NCI-H1092 (cell line): ENCODE data around the gene RAB43.
A peak's percentile ranks its signal among the peaks of the same experiment; 100 is the strongest.

ENCODE experiments used
- DNase-seq: peaks from one replicate; lab custom pipeline; 2025; lab: John Stamatoyannopoulos, UW

The RAB43 gene

DNA sequence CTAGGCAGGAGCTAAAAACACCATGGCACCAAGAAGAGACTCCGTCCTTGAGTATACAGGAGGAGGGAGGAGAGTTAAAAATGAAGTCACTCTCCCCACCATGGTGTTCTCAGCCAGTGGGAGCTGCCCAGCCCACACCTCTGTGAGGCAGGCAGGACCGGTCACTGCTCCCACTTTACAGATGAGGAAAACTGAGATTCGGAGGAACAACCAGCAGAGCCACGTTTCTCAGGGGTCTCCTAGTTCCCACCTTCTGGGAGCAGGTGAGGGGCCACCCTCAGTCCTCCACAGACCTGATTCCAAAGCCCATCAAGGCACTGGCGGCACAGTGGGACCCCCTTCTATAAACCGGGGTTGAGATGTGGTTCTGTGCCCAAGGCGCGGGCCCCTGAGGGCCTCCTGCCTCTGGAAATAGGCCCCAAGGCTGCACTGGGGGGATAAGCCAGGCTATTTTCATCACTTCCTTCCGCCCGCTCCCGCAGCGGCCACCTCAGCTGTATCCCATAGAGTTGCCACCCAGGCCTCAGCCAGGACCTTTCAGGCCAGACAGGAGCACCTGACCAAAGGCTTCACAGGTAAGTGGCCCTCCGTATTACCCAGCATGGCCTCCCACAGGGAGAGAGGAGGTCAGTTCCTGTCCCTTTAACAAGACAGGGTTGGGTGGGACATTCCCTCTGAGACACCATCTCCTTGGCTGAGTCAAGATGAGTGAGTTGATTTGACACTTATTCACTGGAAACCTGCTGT is 61.2 kb downstream of the RAB43 start, which contains the start of gene GP9:
GP9 (plus strand) TSS at position 504 of the 747 bp plus-strand sequence. CDS start 961 bp downstream, outside the sequence.
- DNase-seq: no peak

DNA sequence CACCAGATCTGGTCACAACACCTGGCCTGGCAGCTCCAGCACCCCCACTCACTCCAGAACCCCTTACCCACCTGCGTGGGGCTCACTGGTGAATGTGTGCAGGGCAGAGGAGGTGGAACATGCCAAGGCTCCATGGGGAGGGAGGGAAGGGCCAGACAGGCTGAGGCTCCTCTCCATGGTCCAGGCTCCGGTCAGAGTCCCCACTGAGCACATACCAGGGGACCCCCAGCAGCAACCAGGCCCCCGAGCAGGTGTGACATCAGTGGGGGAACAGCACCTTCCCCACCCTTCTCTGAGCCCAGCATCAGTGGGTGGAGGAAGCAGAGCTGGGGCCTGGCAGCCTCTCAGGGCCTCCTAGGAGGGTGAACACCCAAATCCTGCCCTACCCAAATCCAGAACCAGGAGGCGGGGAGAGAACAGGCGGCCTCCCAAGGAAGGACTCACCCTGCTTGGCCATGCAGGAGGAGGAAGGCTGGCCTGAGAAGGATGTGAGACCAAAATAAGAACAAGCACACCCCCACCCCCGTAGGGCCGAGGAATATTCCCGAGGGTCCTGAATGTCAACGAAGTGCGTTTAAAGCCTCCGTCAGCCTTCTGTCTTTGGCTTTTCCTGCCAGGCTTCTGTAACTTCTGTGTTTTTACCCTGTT is 62.2 kb downstream of the RAB43 start:
- DNase-seq: no peak

DNA sequence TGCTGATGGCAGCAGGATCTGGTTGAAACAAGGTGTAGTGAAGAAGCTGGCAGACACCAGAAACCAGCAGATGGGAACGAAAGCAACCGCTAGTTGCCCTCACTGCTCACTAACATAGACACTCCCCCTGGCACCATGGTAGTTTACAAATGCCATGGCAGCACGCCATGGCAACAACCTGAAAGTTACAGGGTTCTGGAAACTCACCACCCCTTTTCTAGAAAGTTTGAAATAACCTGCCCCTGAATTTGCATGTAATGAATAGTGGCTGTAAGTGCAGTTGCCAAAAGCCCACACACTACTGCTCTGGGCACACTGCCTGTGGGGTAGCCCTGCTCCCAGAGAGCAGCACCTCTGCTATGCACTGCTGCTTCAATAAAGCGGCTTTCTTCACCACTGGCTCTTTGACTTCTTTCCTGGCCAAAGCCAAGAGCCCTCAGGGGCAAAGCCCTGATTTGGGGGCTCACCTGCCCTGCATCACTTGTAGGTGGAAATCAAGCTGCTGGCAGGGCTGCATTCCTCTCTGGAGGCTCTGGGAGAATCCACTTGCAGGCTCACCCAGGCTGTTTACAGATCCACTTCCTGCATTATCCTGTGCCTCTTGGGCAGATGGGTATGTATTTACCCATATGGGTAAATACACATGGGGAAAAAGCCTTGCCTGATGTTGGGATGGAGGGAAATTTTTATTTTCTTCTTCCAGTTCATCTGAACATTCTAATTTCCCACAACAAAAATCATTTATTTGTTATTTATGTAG is 63.0 kb downstream of the RAB43 start:
- DNase-seq: peak; percentile 27

DNA sequence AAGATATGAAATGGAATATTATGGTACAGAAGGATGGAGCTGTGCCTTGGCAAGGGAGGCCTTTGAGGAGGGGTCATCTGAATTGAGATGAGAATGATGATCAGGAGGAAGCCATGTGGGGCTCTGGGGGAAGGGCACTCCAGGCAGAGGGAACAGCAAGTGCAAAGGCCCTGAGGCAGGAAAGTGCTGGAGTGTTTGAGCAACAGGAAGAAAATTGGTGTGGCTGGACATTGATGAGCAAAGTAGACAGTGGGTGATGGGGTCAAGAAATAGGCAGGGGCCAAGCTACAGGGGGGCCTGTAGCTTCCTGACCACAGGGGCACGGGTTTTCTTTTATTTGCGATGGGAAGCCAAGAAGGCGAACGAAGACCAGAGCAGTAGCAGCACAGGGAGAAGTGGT is 64.4 kb downstream of the RAB43 start:
- DNase-seq: no peak

DNA sequence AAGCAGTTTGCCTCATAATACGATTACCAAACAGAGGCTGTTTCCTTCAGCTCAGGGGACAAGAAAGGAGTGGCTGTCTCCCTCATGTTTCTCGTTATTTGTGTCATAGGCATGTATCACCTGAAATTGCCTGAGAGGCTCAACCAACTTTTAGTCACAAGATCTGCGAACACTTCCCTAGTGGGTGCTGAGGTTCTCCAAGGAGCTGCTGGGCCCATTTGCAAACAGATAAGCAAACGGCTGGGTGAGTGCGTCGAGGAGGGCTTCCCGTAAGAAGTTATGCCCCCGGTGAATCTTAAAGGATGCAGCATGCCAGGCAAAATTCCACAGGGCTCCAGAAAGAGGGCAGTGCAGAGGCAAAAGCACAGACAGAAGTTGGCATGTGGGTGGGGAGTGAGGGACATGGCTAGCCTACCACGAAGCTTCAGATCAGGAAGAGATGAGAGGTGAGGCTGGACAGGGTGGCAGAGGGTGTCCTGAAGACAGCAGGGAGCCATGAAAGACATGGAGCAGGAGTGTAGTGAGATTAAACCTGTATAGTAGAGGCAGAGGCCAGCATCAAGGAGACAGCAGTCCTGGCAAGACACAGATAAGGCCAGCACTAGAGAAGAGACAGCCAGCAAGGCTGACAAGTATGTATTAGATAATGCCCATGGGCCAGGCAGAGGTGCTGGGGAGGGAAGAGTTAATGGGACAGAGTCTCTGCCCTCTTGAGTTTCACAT is 65.0 kb downstream of the RAB43 start:
- no peak for DNase-seq

DNA sequence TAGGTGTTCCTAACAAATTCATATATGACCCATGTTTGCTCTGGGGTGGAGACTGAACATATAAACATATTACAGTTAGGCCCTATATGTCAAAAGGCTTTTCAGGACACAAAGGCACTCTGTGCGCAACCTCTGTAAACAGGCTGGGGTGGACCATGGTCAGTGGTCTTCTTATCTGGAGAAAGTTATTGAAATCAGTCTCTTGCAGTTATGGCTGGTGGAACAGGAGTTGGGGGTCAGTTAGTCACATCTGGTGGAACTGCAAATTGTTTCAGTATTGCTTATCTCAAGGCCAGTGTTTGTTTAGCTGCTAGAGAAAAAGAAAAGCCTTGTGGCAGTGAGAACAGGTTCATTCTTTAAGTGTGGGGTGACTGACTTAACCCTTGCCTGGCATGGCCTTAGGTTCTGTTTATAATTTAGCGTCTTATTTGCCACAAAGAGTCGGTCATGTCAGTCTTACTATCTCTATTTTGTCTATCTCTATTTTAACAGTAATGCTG is 66.9 kb downstream of the RAB43 start:
- DNase-seq: no peak

DNA sequence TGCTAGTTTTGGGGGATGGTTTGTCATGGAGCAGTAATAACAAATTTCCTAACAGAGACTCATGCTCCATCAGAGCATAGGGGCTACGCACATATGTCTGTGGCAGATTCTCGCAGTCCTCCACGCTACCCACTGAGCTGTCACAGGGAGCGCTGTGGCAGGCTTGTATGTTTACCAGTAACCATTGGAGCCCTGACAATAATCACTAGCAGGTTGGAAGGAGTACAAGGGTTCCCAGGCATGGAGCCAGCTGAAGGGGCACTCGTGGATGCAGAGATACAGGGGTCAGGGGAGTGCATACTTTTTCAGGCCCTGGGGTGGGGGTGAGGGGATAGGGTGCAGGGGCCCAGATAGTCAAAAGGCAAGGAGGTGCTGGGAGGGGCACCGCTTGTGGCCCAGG is 68.9 kb downstream of the RAB43 start:
- peak; percentile 81 for DNase-seq

DNA sequence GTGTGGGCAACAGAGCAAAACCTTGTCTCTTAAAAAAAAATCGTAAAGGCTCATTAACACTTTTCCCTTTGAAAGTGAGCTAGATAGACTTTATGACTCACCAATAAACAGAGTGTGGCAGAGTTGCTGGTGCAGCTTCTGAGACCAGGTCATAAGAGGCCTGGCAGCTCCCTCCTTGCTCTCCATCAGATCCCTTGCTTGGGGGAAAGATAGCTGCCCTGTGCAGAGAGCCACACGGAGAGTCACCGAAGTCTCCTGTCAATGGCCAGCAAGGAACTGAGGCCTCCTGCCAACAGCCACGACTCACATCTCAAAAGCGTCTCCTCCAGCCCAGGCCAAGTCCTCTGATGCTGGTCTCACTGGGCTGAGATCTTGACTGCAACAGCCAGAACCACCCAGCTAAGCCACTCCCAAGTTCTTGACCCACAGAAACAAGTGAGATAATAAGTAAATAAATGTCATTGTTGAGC is 69.7 kb downstream of the RAB43 start:
- DNase-seq: no peak

DNA sequence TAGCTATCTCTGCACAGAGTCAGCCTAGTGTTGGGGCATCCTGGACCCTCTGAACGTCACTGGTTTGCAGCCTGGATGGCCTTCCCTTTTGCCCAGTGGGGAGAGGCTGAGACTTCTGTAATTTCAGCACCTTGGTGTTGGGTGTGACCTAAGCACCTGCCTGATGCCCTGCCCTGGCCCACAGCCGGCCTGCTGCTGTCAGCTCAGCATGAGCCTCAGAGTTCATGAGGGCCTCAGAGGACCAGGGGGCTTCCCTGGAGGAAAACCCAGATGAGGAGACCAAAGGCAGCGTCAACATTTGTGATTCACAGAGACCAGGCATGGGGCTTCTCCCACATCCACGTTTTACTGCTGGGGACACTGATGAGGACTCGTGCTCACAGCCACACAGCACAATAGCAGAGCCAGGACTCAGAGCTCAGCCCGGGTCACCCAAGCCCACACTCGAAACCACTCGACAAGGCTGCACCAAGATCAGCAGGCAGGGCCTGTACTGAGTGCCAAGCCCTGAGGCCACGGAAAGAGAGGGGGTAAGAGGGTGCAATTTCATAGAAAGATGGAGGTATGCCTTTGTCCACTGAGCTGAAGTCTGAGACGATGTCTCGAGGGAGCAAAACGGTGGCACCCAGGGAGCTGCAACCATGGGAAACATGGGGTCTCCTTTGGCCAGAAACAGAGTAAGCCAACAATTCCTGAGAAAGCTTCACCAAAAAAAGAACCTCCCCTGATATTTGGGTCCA is 70.9 kb downstream of the RAB43 start:
- DNase-seq: no peak

DNA sequence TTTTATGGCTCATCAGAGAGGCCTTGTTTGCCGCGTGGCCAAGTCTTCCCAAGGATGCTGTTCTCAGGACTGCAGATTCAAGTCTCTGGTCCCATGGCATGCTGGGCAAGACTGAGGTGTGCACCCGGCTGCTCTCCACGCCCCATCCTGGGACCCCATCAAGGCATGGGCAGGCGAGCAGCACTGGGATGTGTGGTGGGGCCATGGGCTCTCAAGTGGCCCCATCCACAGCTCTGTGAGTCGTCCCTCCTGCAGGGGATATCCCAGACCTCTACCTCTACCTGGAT is 74.1 kb downstream of the RAB43 start:
- DNase-seq: no peak

DNA sequence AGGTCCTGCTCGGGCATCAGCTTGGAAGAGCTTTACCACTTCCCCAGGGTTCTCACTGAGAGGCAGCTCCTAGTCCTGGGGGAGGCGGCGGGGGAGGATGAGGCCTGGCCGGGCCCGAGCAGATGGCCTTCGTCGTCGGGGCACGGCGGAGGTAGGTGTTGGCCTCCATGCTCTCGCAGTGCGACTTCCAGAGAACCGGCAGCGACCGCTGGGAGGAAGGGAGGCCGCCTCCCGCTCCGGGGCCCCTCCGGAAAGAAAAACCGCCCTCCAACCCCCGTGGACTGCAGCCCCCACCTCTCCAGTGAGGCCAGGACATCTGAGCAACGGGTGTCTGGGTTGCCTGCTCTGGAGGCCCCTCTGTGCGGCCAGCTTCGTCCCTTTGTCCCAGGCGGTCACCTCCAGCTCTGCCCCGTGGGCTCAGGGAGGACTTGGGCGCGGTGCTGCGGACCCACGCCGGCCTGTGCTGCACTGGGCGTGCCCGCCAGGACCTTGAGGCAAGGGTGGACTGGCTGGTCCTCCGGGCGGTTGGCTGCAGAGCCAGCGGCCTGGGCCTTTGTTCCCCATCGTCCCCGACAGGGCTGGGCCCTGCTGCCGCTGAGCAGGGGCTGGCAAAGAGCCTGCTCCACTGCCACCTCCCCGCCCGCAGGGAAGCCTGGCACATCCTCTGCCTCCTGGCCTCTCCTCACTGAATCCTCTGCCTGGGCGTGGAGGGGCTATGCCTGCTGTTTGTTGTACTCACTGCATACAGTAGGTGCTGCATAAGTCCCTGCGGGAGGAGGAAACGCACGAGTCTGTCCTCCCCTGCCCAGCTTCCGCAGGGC is 74.7 kb downstream of the RAB43 start:
- no peak for DNase-seq

DNA sequence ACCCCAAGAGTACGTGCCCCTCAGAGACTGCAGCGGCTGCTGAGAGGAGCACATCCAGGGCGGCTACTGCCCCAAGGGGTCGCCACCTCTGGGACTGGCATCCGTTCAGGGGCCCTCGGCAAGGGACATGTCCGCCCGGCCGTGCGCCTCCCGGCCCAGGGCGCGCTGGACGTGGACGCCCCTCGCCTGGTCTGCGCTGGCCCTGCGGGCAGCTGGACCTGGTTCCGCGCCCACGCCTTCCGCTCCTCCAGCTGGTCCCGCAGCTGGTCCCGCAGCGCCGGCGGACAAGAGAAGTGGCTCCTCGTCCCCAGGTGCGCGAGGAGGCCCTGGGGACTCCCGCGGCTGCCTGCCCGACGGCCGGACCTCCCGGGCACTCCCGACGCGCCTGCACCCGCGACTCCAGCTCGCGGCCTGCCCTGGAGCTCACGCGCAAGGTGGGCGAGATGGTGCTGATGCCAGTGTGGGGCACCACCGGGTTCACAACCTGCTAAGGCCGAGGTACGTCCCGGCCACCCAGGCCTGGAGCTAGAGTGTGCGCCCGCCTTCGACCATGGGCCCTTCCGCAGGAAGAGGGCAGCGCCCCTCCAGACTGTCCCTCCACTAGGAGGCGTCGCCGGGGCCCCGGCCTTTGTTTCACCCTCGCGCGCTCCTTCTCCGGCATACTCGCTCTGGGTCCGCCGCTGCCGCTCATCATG is 75.4 kb downstream of the RAB43 start:
- no peak for DNase-seq

DNA sequence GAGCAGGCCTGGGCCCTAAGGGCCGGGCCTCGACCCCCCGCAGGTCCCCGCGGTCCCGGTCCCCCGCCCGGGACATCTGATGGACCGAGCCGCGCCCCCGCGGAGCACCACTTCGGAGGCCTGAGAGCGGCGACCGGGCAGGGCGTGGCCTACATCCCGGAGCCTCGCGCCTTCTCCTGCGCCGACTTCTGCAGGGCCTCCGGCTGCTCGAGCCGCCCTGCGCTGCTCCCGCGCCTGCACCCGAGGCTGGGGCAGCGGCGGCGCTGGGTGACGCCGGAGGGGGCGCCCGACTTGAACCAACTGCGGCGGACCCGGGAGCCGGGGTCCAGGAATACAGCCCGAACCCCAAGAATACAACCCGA is 75.9 kb downstream of the RAB43 start:
- DNase-seq: no peak

DNA sequence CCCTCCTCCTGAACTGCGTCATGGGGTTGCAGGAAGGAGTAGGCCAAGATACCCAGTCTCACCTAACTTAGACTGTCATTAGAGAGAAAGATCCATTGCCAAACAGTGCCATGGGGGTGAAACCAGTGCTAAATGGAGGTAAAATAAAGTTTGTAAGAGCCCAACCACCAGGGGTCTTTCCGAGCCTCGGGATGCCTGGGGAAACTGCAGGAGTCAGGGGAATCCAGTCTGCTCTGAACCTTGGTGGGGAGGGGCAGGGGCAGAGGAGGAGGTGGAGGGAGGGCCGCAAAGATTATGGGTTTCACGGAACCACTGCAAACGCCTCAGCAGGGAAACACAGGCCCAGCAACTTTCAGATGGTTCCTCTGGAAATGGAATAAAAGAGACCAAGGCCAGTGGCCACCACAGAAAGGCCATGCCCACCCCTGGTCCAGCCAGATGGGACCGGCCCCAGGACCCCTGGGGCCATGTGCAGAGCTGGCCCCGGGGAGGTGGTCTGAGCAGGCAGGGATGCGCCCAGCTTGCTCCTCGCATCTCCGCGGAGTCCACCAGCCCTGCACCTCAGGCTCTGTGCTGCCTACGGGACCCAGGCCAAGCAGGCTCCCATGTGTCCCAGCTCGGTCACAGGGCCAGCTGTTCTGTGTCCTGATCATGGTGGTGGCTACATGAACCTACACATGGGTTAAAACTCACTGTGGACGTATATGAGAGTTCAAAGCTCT is 80.9 kb downstream of the RAB43 start:
- DNase-seq: no peak

DNA sequence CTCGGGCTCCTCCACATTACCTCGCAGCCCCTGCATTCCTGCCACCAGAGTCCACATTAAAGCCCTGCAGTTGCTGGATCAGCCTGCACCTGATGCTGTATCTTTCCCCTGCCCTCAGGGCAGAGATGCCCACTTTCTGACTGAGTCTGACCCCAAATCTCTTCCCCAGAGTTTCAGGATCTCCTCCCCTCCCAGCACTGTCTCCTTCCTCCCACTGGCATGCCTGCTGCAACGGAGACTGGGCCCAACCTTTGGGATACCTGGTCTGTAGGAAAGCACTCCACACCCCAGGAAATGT is 81.6 kb downstream of the RAB43 start:
- DNase-seq: no peak

DNA sequence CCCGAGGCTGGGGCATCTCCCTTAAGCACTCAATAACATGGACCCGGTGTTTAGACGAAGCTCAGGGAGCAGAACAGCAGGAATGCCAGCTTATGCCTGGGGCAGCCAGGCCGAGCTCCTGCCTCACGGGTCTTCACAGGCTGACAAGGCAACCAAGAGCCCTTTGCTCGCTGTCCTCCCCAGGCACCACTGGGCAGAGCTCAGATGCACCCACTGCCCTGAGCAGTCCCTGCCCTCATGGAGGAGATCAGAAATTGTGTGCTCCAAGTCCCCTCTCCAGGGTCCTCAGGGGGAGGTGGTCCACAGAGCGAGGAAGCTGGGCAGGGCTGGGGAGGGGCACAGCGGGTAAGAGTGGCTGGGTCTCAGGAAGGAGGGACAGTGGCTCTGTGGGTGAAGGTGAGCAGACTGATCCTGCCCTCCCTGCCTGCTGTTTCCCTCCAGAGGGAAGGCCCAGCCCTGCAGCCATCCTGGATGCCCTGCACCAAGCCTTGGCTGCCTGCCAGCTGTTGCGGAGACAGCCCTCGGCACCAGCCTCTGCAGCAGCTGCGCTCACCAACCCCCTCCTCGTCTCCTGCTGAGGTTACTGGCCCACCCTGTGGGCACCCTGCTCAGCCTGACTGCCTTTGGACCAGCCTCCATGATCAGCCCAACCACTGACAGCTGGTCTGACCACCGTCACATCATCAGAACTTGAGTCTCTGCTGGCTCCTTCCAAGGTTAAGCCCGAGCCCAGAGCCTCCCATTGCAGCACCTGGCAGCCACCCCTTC is 82.1 kb downstream of the RAB43 start:
- DNase-seq: peak; percentile 76

DNA sequence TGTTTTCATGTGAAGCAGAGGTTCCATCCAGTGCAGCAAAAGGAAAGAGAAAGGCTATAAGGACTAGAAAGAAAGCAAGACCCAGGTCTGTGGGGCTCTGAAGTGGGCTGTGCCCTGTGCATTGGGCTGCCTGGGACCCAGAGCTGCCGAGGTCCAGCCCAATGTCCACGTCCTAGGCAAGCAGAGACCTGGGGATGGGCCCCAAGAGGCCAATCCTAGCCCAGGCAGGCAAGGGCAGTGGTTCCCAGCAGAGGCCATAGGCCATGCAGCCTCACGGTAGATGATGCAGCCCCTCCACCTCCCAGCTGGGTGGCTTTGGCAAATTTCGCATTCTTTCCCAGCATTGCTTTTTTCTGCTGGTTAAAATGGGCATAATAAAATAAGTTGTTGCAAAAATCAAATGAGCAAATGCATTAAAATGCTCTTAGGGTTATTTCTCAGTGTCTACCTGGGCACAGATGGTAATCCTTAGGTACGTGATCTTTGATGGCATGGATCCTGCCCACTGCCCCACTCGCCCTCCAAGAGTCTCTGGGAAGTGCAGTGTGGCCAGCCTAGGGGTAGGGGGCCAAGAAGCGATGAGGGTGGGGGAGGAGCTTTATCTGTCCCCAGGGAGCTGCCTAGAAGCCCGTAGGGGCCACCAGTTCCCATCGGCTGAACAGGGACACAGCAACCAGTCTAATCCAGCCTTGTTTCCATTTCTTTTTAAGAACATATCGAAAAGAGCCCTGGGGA is 83.3 kb downstream of the RAB43 start:
- no peak for DNase-seq
